IMR-90 (cell line): ENCODE measurements around the gene ATP1A1.
A peak's percentile ranks its signal among the peaks of the same experiment; 100 is the strongest.

ENCODE experiments used
- FOS ChIP-seq: fragments of 150-350 bp; IDR thresholded peaks from 2 replicates; pipeline ENCODE4 v1.6.1; 2016; ENCODE audit warnings: low read depth, low read length
- MAFK ChIP-seq: IDR thresholded peaks from 2 replicates; pipeline ENCODE4 v1.6.1; 2012; ENCODE audit warnings: low read depth, low read length, improper control_type of control experiment
- MAZ ChIP-seq: IDR thresholded peaks from 2 replicates; pipeline ENCODE4 v1.6.1; 2012; ENCODE audit warnings: low read depth, mild to moderate bottlenecking, low read length, improper control_type of control experiment, moderate library complexity, borderline replicate concordance
- MXI1 ChIP-seq: IDR thresholded peaks from 2 replicates; pipeline ENCODE4 v1.6.1; 2012; ENCODE audit warnings: low read depth, mild to moderate bottlenecking, low read length, moderate library complexity, borderline replicate concordance
- POLR2A ChIP-seq: IDR thresholded peaks from 2 replicates; pipeline ENCODE4 v1.6.1; 2012; ENCODE audit warnings: mild to moderate bottlenecking, low read depth, low read length
- USF2 ChIP-seq: fragments of 150-350 bp; IDR thresholded peaks from 2 replicates; pipeline ENCODE4 v1.6.1; 2017; ENCODE audit warnings: mild to moderate bottlenecking, antibody characterized with exemption, low read length, low read depth
- TF ChIP-seq, protein P1 (sequence below): conservative IDR thresholded peaks from 2 replicates; pipeline ENCODE4 v1.5.1; 2012; ENCODE audit warnings: mild to moderate bottlenecking, low read depth, low read length, improper control_type of control experiment
- TF ChIP-seq, protein P2 (sequence below): fragments of 150-350 bp; IDR thresholded peaks from 2 replicates; pipeline ENCODE4 v1.6.1; 2016; ENCODE audit warnings: low read depth, mild to moderate bottlenecking, low read length, moderate library complexity, borderline replicate concordance

- TF ChIP-seq, protein P1, sequence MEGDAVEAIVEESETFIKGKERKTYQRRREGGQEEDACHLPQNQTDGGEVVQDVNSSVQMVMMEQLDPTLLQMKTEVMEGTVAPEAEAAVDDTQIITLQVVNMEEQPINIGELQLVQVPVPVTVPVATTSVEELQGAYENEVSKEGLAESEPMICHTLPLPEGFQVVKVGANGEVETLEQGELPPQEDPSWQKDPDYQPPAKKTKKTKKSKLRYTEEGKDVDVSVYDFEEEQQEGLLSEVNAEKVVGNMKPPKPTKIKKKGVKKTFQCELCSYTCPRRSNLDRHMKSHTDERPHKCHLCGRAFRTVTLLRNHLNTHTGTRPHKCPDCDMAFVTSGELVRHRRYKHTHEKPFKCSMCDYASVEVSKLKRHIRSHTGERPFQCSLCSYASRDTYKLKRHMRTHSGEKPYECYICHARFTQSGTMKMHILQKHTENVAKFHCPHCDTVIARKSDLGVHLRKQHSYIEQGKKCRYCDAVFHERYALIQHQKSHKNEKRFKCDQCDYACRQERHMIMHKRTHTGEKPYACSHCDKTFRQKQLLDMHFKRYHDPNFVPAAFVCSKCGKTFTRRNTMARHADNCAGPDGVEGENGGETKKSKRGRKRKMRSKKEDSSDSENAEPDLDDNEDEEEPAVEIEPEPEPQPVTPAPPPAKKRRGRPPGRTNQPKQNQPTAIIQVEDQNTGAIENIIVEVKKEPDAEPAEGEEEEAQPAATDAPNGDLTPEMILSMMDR = no peak
- TF ChIP-seq MAFK = peak; percentile 59
- TF ChIP-seq, protein P2, sequence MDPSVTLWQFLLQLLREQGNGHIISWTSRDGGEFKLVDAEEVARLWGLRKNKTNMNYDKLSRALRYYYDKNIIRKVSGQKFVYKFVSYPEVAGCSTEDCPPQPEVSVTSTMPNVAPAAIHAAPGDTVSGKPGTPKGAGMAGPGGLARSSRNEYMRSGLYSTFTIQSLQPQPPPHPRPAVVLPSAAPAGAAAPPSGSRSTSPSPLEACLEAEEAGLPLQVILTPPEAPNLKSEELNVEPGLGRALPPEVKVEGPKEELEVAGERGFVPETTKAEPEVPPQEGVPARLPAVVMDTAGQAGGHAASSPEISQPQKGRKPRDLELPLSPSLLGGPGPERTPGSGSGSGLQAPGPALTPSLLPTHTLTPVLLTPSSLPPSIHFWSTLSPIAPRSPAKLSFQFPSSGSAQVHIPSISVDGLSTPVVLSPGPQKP = no peak
- no peak for TF ChIP-seq USF2
- TF ChIP-seq FOS = 0 out of 2 replicates have a peak, but pooled peaks have one; percentile 21
- no peak for TF ChIP-seq MXI1
- no peak for TF ChIP-seq MAZ
- no peak for TF ChIP-seq POLR2A
These were observed 3.1 kb downstream of the ATP1A1 start for GRCh38 chr1:116375887-116376728.
